HT1080 (cell line): ENCODE data around the gene HSPA2. TPM values are rescaled to one million over a fixed set of nuclear protein-coding genes. Genes with fewer than 3 reads are reported as not detected.
A peak's percentile ranks its signal among the peaks of the same experiment; 100 is the strongest.
"Not testable (repeated sequence)": the region's sequence is repeated elsewhere in the genome, so short reads cannot be mapped to it uniquely, and the experiment has no call there.

Source experiments
- DNase-seq: peaks from one replicate; pipeline ENCODE4 v3.0.0-alpha.2; 2015; ENCODE audit warnings: low read depth
- small RNA-seq: library from RNA; depleted of rRNA; stranded (forward); fragments of <200 nt; gene quantifications from one replicate; pipeline ENCODE3, GENCODE V24; 2014
- total RNA-seq: library from RNA; depleted of rRNA; stranded (reverse); fragments of >200 nt; shearing (Covaris generic); gene quantifications from 2 replicates; pipeline ENCODE4 v1.2.3, GENCODE V29; 2014; rRNA removed

The HSPA2 gene
- total RNA-seq, 1 experiment from 2014 or later, result 3.0 TPM

DNA sequence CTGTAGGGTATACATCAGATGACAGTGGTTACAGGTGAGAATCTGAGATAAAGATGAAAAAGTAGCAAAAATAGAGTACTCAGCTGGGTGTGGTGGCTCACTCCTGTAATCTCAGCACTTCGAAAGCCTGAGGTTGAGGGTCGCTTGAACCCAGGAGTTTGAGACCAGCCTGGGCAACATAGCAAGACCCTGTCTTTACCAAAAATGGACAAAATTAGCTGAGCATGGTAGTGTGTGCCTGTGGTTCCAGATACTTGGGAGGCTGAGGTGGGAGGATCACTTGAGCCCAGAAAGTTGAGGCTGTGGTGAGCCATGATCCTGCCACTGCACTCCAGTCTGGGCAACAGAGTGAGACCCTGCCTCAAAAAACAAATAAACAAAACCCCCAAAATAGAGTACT, 17.7 kb downstream of the HSPA2 start:
- DNase-seq, result not testable (repeated sequence)

DNA sequence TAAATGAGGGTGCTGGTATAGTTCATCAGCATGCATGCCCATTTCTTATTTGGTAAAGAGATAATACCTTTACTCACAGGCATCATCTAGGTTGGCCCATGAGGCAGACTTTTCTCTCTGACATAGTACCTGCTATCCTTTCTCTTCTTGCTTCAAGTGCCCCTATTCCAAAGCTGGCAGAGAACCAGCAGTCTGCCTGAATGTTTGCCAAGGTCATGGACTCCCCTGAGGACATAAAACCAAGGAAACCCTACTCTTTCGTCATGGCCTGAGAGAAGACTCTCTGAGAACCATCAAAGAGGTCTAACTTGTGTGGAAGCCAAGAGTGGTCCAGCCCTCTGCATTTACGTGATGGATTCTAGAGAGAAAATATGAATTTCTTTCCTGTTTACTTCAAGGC, 21.1 kb downstream of the HSPA2 start:
- no peak for DNase-seq

DNA sequence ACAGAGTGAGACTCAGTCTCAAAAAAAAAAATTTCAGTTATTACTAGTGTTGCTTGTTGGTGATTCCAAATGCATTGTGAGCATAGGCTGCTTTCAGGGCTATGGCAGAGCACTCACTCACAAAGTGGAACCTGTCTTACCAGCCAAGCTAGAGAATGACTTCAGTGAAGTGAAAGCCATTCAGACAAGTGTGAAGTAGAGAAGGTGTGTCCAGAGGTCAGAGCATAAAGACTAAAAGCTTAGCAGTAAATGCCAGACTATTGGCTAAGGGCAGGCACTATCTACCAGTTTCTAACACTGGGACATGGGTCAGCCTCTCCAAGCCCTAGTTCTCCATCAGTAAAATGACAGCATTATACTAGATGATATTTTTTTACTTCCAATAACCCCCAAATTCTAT, 21.9 kb downstream of the HSPA2 start:
- no peak for DNase-seq

DNA sequence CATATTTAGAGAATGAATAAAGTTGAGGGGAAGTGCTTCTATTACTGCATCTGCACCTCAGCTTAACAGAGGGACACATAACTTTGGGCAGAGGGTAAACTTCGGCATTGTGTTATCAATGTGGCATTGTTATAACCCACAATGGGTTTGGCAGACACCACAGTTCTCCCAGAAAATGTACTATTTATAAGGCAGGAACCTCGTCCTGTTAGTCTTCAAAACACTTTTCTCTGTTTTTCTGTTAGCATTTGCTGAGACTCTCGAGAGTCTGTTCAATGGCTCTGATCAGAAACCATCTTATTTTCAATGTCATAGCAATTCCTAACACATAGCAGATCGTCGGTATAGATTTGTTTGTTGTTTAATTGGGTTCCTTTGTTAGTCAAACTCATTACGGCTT, 23.2 kb downstream of the HSPA2 start:
- no peak for DNase-seq

DNA sequence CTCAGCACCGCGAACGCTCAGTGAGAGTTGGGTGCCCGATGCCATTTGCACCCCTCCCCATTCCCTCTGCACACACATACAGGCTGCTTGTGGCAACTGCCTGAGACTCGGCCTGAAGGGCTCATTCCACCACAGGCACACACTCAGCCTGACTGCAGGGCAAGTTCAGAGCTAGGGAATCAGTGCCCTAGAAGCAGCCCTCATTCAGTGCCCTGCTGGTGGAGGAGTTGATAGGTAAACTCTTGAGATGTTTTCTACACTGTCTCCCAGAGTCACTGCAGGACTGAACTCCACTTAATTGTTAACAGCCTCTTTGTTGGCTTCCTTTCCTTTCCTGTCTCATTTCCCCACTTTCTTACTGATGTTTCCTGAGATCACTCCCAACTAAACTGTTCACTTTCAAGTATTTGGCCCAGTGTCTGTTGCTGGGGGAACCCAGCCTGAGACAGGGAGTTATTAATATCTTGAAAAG, 26.1 kb downstream of the HSPA2 start:
- DNase-seq, result no peak

DNA sequence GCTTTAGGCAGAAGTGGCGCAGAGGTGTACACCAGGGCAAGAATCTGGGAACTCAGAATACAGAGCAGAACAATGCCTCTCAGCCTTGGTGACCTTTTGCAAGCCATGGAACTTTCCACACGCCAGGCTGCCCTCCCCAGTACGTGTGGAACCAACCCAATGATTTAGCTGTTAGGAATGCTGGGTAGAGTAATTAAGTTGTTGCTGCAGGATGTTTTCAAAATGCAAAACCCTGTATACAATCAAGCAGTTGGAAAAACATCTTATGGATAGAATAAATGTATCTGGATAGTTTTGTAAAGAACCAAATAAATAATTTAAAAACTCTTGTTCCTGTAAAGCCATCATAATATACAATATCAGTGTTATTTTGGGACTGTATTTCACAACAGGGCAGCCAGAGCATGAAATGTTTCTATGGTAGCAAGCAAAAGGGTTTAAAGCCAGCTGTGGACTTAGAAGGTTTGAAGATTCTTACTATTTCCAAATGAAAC, 28.6 kb downstream of the HSPA2 start:
- peak; percentile 31 for DNase-seq

DNA sequence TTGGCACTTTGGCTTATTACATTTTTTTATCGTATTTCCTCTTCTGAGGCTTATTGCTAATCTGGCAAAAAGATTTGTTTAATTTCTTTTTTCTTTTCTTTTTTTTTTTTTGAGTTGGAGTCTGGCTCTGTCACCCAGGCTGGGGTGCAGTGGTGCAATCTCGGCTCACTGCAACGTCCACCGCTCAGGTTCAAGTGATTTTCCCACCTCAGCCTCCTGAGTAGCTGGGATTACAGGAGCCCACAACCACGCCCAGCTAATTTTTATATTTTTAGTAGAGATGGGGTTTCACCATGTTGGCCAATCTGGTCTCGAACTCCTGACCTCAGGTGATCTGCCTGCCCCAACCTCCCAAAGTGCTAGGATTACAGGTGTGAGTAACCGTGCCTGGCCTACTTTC, 29.1 kb downstream of the HSPA2 start:
- DNase-seq, result not testable (repeated sequence)

DNA sequence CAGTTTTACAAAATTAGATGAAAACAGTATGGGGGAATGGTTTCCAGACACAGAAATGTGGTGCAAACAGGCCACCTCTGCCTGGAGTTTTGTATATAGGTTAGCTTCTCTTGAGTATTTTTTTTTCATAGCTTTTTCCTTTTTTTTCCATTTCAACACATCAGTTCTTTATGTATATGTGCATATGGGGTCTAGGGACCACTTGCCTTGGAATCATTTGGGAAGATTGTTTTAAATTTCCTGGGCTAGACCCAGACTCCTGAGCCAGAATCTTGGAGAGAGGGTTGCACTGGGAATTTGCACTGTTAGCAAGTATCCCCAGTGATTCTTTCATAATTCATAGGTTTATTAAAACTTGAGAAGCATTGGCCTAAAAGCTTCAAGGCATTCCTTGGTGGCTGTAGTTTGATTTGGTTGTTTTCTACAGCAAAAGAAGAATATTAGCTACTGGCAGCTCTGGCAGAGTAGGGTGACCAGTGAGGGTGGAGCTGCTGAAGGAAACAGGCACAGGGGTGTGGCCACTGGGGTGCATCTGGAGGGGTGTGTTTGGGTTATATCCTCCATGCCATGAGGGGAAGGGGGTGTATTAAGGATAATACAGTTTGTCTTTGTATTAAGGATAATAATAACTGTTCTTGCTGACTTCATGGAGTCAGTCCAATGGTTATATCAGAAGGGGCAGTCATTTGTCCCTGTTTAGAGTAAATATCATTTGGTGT, 32.0 kb downstream of the HSPA2 start:
- no peak for DNase-seq

DNA sequence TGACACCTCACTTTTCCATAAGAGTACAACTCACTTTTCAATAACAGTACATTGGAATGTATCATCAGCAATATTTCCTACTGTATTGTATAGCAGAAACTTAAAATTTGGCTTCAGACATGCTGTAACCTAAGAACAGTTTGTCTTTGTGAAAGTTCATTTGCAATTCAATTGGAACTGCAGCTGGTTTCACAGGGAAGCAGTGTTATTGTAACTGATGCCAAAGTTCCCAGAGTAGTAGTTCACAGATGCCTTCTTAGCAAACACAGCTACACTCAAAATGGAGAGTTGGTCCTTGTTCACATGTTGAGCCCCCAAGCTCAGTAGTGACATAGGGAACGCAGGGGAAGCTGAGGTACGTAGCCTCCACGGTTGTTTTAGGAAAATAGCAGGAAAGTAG, 32.6 kb downstream of the HSPA2 start:
- DNase-seq, result no peak

DNA sequence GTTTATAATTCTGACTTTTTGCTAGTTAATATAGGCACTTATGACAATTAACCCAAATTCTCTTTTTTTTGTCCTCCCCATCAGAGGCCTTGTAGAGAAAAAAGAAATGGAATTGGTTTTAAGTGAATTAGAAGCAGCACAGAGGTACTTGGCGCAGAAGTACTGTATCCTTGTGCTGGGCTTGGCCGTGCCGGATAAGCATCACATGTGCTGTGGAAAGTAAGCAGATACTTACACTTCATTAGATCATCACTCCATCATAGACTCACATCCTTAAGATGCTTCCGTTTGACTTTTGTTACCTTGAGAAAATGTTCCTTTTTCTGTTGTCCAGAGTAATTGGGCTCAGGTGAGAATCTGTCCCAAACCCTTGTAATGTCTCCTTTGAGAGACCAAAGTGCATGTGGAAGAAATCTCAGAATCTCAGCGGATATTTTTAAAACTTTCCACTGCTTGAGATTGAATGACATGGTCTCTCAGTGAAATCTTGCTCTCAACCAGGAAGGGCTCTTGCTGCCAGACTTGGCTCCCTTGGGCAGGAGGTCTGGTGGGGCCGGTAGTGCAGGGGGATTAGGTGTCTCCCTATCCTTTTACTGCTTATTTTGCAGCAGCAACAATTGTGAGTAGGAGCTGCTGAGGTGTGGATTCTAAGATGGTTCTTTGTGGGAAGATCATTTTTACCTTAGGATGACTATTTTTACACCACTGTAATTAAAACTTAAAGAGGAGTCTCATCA, 34.0 kb downstream of the HSPA2 start:
- no peak for DNase-seq

DNA sequence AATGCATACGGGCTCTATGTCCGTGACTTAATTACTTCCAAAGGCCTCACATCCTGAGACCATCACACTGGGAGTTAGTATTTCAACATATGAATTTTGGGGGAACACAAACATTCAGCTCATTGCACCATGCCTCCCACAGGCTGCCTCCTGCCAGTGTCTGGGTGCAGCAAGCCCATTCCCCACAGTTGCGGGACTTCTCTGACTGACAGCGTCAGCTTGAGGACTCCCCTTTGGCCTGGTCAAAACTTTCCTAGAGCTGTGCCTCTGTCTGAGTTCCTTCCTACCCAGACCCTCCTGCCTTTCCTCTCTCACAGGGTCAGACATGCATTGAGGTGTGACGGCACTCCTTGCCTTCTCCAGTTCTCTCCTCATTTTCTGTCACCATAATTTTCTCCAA, 36.7 kb downstream of the HSPA2 start:
- DNase-seq, result no peak

DNA sequence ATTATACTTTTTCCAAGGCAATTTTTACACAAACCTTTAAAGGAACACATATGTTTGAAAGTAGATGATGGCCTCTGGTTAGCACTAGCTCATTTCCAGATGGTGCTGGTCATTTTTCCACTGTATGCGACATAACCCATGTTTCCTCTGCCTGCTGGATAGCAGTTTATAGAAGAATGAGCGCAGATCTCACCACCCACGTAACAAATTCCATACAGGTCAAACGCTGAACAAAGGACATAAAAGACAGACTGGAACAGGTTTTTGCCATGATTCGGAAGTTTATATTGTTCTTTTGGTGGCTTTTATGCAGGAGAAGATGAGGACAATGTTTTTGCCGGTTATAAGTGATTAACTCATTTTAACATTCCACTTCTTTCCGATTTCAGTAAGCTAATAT, 39.9 kb downstream of the HSPA2 start:
- DNase-seq, result no peak

DNA sequence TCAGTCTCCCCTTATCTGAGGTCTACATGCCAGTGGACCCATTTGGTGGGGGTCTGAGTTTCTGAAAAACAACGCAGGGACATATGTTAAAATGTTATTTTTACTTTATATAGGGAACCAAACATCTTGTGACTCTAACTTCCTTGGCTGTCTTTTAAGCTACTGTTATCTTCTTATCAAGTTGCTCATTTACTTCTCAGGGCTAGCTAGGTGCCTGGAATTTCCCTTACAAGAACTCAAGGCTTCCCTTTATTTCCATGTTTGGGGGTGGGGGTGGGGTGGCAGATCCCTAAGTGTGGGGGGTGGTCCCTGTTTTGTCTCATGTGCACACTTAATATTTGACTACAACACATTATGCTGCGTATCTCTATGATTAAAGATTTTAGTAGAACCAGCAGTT, 40.8 kb downstream of the HSPA2 start:
- DNase-seq, result no peak

DNA sequence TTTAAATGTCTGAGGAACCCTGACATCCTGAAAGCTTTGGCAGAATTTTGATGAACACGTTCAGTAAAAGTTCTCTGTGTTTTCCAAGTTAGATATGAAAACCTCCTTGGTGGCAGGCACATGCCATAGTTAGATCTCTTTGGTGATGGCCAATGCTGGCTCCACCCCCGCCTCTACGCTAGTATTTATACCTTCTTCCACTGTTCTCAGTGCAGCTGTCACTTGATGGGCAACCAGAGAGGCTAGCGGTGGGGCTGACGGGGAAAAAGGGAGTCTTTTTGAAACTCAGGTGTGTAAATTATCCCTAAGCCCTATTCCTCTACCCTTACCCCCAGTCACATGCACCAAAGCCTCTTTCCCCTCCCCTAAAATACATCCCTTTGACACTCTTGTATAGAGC, 41.3 kb downstream of the HSPA2 start:
- DNase-seq, result no peak

DNA sequence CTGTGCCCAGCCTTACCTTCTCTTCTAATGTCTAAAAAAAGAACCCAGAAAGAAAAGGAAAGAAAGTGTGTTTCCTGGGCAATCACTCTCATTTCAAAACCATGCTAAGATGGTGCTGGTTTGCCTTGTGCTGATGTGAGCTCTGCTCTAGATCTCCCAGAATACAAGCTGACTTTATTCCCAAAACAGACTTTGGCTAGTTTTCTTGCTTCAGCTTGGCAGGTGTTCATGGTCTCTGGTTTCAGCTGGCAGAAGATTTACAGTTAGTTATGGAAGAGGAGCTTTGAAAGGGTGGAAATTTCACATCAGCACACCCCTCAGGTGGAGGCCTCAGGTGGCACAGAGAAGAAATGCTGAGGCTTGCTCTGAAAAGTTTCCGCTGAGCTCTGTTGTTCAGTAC, 43.6 kb downstream of the HSPA2 start:
- no peak for DNase-seq

DNA sequence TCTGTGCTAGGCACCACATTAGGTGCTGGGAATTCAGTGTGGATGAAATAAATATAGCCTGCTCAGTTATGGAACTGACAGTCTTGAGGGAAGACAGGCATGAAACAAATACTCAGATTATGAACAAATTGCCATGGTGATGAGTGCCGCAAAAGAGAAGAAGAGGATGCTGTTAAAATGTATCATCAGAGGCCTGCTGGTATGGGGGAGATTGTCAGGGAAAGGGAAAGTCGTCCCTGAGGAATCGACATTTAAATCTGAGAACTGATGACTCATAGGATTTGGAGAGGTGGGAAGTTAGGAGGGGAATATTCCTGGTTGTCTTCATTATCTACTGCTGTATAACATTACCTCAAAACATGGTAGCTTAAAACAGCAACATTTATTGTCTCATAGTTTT, 51.3 kb downstream of the HSPA2 start:
- DNase-seq, result peak; percentile 33

Small RNA genes within 50 kb of the gene (small RNA-seq; reads per million reads assigned to genes)
- not detected for gene AL049869.4

Other genes starting within 250 kb of the HSPA2 start
- gene ESR2, start 246.4 kb upstream of the HSPA2 start, total RNA-seq, result 0.10 TPM in 1 of 2 replicates, not detected in the other
- 61.7 and 74.4 TPM in 2 replicates for gene MTHFD1, start 152.4 kb upstream of the HSPA2 start, total RNA-seq
- gene AKAP5, start 75.2 kb upstream of the HSPA2 start, total RNA-seq, result 1.1 TPM in 2 replicates
- gene ZBTB25, start 36.9 kb upstream of the HSPA2 start, total RNA-seq, result 3.6 and 6.0 TPM in 2 replicates
- 19.7 and 21.3 TPM in 2 replicates for gene ZBTB1, start 36.0 kb upstream of the HSPA2 start, total RNA-seq
- 0.11 TPM in 1 of 2 replicates, not detected in the other for gene PPP1R36, start 9.2 kb downstream of the HSPA2 start, total RNA-seq
- gene PLEKHG3, start 163.7 kb downstream of the HSPA2 start, total RNA-seq, result 23.5 and 27.9 TPM in 2 replicates